ENCODE data around the gene C3orf20.

C3orf20 gene

DNA sequence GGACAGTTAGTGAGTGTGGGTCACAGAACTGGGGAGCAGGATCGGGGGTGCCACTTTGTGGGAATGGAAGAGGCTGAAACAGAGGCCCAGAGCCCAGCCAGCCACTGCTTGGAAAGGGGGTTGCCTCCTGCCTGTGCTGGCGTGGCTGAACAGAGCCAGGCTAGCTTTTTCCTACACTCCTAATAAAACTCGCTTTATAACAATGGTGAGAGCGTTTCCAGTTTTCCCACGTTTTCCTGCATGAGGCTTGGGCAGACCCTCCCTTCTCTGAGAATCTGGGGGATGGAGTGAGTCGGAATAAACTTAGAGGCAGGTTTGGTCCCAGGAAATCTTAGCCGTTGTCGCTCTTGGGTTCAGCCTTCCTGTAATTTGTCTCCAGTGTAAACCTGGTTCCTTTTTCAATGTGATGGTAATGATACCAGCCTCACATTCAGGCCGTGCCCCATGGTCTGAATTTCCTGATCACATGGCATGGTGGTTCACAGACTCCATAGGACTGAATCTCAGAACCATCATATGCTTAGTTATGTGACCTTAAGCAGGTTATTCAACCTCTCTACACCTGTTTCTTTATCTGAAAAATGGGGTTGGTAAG is 137.4 kb downstream of the C3orf20 start:
- Mint-ChIP-seq H3K27me3 (peaks cover 62 to 64% of the 10 kb centered on the region in 2 donors), H3K36me3 (no peaks in the 10 kb centered on the region), H3K27ac (no peak overlapping the region), H3K4me1 (peaks cover 5 to 7% of the 10 kb centered on the region in 2 donors), H3K9me3 (no peaks in the 10 kb centered on the region), H3K4me3 (no peak overlapping the region)
- ATAC-seq (replicated peaks) (no peak), DNase-seq (no peak)

GRCh38 chr3:14814411-14814871 is 139.5 kb downstream of the C3orf20 start:
- peaks cover 57 to 59% of the 10 kb centered on the region in 2 donors for H3K27me3 Mint-ChIP-seq
- no peaks in the 10 kb centered on the region for H3K36me3 Mint-ChIP-seq
- no peaks in the 10 kb centered on the region for H3K9me3 Mint-ChIP-seq
- DNase-seq (no peak), ATAC-seq (replicated peaks) (no peak)
- H3K4me3 Mint-ChIP-seq: no peak overlapping the region
- no peak overlapping the region for H3K27ac Mint-ChIP-seq
- H3K4me1 Mint-ChIP-seq: peaks cover 5 to 7% of the 10 kb centered on the region in 2 donors

- Mint-ChIP-seq H3K27ac (no peak overlapping the region), H3K4me3 (no peak overlapping the region), H3K27me3 (peaks cover 45 to 52% of the 10 kb centered on the region in 2 donors), H3K9me3 (no peaks in the 10 kb centered on the region), H3K4me1 (peaks cover 1 to 2% of the 10 kb centered on the region in 2 donors), H3K36me3 (no peaks in the 10 kb centered on the region)
- DNase-seq (no peak), ATAC-seq (replicated peaks) (no peak)
Measured at GRCh38 chr3:14816359-14816758, 141.4 kb downstream of the C3orf20 start.

DNA sequence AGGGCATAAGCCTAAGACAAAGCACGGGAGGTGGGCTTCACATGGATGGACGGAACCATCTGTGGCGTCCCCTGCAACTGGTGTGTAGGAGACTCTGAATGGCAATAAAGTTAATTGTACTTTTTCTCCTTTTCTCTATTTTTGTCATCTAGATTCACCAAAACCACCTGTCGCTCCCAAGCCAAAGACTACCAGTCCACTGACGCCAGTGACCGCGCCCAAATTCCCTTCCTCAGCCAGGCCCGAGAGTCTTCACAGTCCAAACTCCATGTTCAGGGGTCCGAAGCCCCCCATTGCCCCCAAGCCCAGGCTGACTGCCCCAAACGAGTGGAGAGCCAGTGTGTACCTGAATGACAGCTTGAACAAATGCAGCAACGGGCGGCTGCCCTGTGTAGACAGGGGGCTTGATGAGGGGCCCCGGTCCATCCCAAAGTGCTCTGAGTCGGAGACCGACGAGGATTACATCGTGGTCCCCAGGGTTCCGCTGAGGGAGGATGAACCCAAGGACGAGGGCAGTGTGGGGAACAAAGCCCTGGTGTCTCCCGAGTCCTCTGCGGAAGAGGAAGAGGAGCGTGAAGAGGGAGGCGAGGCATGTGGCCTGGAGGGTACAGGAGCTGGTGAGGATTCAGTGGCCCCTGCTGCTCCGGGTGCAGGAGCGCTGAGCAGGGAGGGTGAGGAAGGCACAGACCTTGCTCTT is 144.0 kb downstream of the C3orf20 start, which contains the start of gene FGD5:
Gene FGD5, plus strand, starts transcription at position 159 of the 697 bp plus-strand sequence. Its CDS starts 110 bp downstream, at position 269.
- H3K27ac Mint-ChIP-seq: no peak within 1 kb of the TSS
- H3K4me1 Mint-ChIP-seq: no peaks in the 10 kb centered on the region
- DNase-seq: no peak
- no peak within 1 kb of the TSS for H3K4me3 Mint-ChIP-seq
- no peaks in the 10 kb centered on the region for H3K9me3 Mint-ChIP-seq
- H3K27me3 Mint-ChIP-seq: peaks cover 24 to 26% of the 10 kb centered on the region in 2 donors
- no peak for ATAC-seq (replicated peaks)
- no peaks in the 10 kb centered on the region for H3K36me3 Mint-ChIP-seq

GRCh38 chr3:14819671-14820070 is 144.7 kb downstream of the C3orf20 start:
- H3K9me3 Mint-ChIP-seq: no peaks in the 10 kb centered on the region

DNA sequence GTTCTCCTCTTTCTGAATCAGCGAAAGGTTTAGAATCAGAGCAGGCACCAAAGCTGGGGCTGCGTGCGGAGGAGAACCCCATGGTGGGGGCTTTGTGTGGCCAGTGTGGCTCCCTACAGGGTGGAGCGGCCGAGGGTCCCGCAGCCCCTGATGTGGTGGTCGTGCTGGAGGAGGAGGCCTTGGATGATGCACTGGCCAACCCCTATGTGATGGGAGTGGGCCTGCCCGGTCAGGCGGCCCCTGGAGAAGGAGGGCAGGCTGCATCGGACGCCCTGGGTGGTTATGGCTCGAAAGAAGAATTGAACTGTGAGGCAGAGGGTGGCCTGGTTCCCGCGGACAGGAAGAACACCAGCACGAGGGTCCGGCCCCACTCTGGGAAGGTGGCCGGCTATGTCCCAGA is 145.2 kb downstream of the C3orf20 start:
- Mint-ChIP-seq H3K4me3 (no peak overlapping the region), H3K27ac (no peak overlapping the region), H3K27me3 (peaks cover 15 to 16% of the 10 kb centered on the region in 2 donors), H3K4me1 (no peaks in the 10 kb centered on the region), H3K9me3 (no peaks in the 10 kb centered on the region), H3K36me3 (no peaks in the 10 kb centered on the region)
- DNase-seq: no peak
- ATAC-seq (replicated peaks): no peak

More at GRCh38 chr3:14819671-14820070, 144.7 kb downstream of the C3orf20 start:
- Mint-ChIP-seq H3K4me3 (no peak overlapping the region), H3K27me3 (peaks cover 20% of the 10 kb centered on the region in 2 donors), H3K4me1 (no peaks in the 10 kb centered on the region), H3K36me3 (no peaks in the 10 kb centered on the region), H3K27ac (no peak overlapping the region)
- no peak for DNase-seq
- ATAC-seq (replicated peaks): no peak

- peaks cover 11 to 14% of the 10 kb centered on the region in 2 donors for H3K27me3 Mint-ChIP-seq
- ATAC-seq (replicated peaks): no peak
Measured at GRCh38 chr3:14821151-14821550, 146.2 kb downstream of the C3orf20 start.

DNA sequence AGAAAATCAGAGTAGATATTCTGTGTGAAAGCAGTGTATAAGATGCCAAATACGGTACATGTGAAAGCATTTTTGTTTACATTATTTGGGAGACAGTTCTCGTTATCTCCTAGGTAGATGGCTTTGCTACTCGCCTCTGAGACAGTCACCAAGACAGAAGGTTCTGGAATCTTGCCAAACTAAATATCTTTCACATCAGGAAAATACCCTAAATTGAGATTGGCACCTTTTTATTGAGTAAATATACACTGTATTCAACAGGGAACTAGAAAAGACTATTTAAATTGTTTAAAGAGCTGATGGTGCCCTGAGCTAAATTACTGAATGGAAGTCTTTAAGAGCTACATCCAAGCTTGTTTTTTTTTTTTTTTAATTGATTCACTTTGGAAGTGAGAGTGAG is 147.2 kb downstream of the C3orf20 start:
- no peak overlapping the region for H3K27ac Mint-ChIP-seq
- no peaks in the 10 kb centered on the region for H3K36me3 Mint-ChIP-seq
- no peak for DNase-seq
- no peak for ATAC-seq (replicated peaks)
- no peaks in the 10 kb centered on the region for H3K9me3 Mint-ChIP-seq
- no peak overlapping the region for H3K4me3 Mint-ChIP-seq
- H3K27me3 Mint-ChIP-seq: peaks cover 8 to 14% of the 10 kb centered on the region in 2 donors
- H3K4me1 Mint-ChIP-seq: no peaks in the 10 kb centered on the region

More at GRCh38 chr3:14821151-14821550, 146.2 kb downstream of the C3orf20 start:
- no peaks in the 10 kb centered on the region for H3K9me3 Mint-ChIP-seq
- DNase-seq: no peak
- H3K27ac Mint-ChIP-seq: no peak overlapping the region
- H3K4me3 Mint-ChIP-seq: no peak overlapping the region
- no peaks in the 10 kb centered on the region for H3K36me3 Mint-ChIP-seq
- H3K4me1 Mint-ChIP-seq: no peaks in the 10 kb centered on the region
